ENCODE results near the gene TLCD3A.
A peak's percentile ranks its signal among the peaks of the same experiment; 100 is the strongest.

Gene TLCD3A
- 0.67 to 6.8 (median 3.6) reads per million in 9 experiments for total RNA-seq

- no peaks in the 10 kb centered on the region for H3K9me3 Mint-ChIP-seq
Measured at GRCh38 chr17:732067-732901, at the start of gene TLCD3A. TSS of gene TLCD3A (plus strand) at chr17:732596. CDS start at chr17:732648, 52 bp downstream.

GRCh38 chr17:683040-683439 is 49.4 kb upstream of the TLCD3A start:
- ATAC-seq (replicated peaks), result no peak
- H3K4me1 Mint-ChIP-seq (ENCODE audit: low read depth in 2 of 2), result peaks cover 11 to 22% of the 10 kb centered on the region in 2 donors
- no peaks in the 10 kb centered on the region for H3K27me3 Mint-ChIP-seq
- H3K4me3 Mint-ChIP-seq, result no peak overlapping the region
- H3K27ac Mint-ChIP-seq, result peak overlapping the region; percentile 64 to 70
- DNase-seq, result no peak
- H3K9me3 Mint-ChIP-seq, result no peaks in the 10 kb centered on the region
- H3K36me3 Mint-ChIP-seq (ENCODE audit: insufficient read depth), result peaks cover 28% of the 10 kb centered on the region

More at GRCh38 chr17:732067-732901, at the start of gene TLCD3A:
- Mint-ChIP-seq H3K36me3 (ENCODE audit: insufficient read depth) (peaks cover 4% of the 10 kb centered on the region), H3K4me3 (peak within 1 kb of the TSS; percentile 82 to 88), H3K27ac (peak within 1 kb of the TSS; percentile 32 to 54), H3K27me3 (no peaks in the 10 kb centered on the region), H3K4me1 (ENCODE audit: low read depth in 2 of 2) (peaks cover 12 to 16% of the 10 kb centered on the region in 2 donors)
- DNase-seq (peak; percentile 23 to 47 (median 41)), ATAC-seq (replicated peaks) (peak; percentile 81)

GRCh38 chr17:683499-684254 is 48.7 kb upstream of the TLCD3A start:
- Mint-ChIP-seq H3K4me1 (ENCODE audit: low read depth in 2 of 2) (peaks cover 11 to 26% of the 10 kb centered on the region in 2 donors), H3K36me3 (ENCODE audit: insufficient read depth) (peaks cover 28% of the 10 kb centered on the region), H3K27me3 (no peaks in the 10 kb centered on the region), H3K27ac (peak overlapping the region; percentile 11 to 64), H3K9me3 (no peaks in the 10 kb centered on the region), H3K4me3 (no peak overlapping the region)
- ATAC-seq (replicated peaks), result no peak
- DNase-seq, result no peak

- Mint-ChIP-seq H3K9me3 (no peaks in the 10 kb centered on the region), H3K4me3 (no peak overlapping the region), H3K27ac (no peak overlapping the region), H3K27me3 (no peaks in the 10 kb centered on the region), H3K36me3 (ENCODE audit: insufficient read depth) (peaks cover 33% of the 10 kb centered on the region), H3K4me1 (ENCODE audit: low read depth in 2 of 2) (peaks cover 11 to 25% of the 10 kb centered on the region in 2 donors)
- DNase-seq (no peak), ATAC-seq (replicated peaks) (no peak)
Measured at GRCh38 chr17:685006-685405, 47.4 kb upstream of the TLCD3A start.

DNA sequence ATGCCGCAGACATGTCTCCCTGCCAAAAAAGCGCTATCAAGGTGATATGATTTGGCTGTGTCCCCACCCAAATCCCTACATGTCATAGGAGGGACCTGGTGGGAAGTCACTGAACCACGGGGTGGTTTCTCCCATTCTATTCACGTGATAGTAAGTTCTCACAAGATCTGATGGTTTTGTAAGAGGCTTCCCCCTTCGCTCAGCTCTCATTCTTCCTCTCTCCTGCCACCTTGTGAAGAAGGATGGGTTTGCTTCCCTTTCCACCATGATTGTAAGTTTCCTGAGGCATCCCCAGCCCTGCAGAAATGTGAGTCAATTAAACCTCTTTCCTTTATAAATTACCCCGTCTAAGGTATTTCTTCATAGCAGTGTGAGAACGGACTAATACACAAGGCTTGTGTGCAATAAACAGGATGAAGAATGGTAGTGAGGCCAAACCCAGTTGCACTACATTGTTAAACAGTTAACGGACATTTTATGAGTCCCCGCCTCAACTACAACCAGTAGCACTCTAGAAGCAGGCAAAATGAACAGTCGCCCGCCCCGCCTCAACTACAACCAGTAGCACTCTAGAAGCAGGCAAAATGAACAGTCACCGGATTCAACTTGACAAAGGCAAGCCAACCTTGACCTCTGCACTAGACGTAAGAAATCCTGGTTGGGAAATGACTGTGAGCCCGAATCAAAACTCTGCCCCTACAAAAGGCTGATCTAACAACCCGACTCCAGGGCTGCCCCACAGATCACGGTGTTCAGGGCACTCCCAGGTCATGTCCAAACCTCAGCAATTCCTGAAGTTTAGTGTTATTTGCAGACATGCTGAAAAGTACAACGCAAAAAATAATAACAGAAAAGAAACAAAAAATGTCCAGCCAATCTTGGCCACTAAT is 44.1 kb upstream of the TLCD3A start:
- Mint-ChIP-seq H3K27me3 (no peaks in the 10 kb centered on the region), H3K27ac (no peak overlapping the region), H3K4me1 (ENCODE audit: low read depth in 2 of 2) (peaks cover 0 to 15% of the 10 kb centered on the region in 2 donors), H3K9me3 (no peaks in the 10 kb centered on the region), H3K4me3 (no peak overlapping the region), H3K36me3 (ENCODE audit: insufficient read depth) (peaks cover 42% of the 10 kb centered on the region)
- DNase-seq (no peak), ATAC-seq (replicated peaks) (no peak)

GRCh38 chr17:689556-690275 is 42.7 kb upstream of the TLCD3A start:
- H3K27me3 Mint-ChIP-seq, result no peaks in the 10 kb centered on the region
- peak overlapping the region; percentile 34 to 41 for H3K27ac Mint-ChIP-seq
- no peak for DNase-seq
- H3K9me3 Mint-ChIP-seq, result no peaks in the 10 kb centered on the region
- no peak for ATAC-seq (replicated peaks)
- H3K36me3 Mint-ChIP-seq (ENCODE audit: insufficient read depth), result peaks cover 50% of the 10 kb centered on the region
- no peak overlapping the region for H3K4me3 Mint-ChIP-seq
- H3K4me1 Mint-ChIP-seq (ENCODE audit: low read depth in 2 of 2), result peaks cover 0 to 10% of the 10 kb centered on the region in 2 donors

GRCh38 chr17:690361-690760 is 42.0 kb upstream of the TLCD3A start:
- no peak overlapping the region for H3K27ac Mint-ChIP-seq
- no peak overlapping the region for H3K4me3 Mint-ChIP-seq
- no peak for ATAC-seq (replicated peaks)
- peaks cover 0 to 10% of the 10 kb centered on the region in 2 donors for H3K4me1 Mint-ChIP-seq (ENCODE audit: low read depth in 2 of 2)
- H3K36me3 Mint-ChIP-seq (ENCODE audit: insufficient read depth), result peaks cover 53% of the 10 kb centered on the region
- no peak for DNase-seq
- no peaks in the 10 kb centered on the region for H3K9me3 Mint-ChIP-seq
- H3K27me3 Mint-ChIP-seq, result no peaks in the 10 kb centered on the region

- no peak for DNase-seq
- Mint-ChIP-seq H3K4me3 (no peak overlapping the region), H3K27me3 (no peaks in the 10 kb centered on the region), H3K4me1 (ENCODE audit: low read depth in 2 of 2) (peaks cover 0 to 10% of the 10 kb centered on the region in 2 donors), H3K36me3 (ENCODE audit: insufficient read depth) (peaks cover 53% of the 10 kb centered on the region), H3K27ac (no peak overlapping the region), H3K9me3 (no peaks in the 10 kb centered on the region)
- no peak for ATAC-seq (replicated peaks)
Measured at GRCh38 chr17:691423-691822, 41.0 kb upstream of the TLCD3A start.

DNA sequence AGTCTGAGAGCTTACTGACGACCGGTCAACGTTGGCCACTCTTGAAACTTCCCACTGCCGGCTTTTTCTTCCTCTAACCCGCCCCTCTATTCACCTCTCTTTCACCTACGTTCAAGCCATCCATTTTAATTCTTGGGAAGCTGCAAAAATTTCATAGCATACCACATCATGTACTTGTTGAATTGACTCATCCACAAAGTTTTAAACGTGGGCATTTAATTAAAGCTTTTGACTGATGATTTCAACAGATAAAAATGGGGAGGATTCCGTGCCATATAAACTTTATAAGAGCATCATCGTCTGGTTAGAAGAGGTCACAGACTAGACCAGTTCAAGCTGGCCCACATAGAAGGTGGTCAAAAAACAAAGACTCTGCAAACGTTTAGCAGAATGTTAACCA is 40.3 kb upstream of the TLCD3A start:
- Mint-ChIP-seq H3K27ac (no peak overlapping the region), H3K4me1 (ENCODE audit: low read depth in 2 of 2) (peaks cover 0 to 10% of the 10 kb centered on the region in 2 donors), H3K4me3 (no peak overlapping the region), H3K36me3 (ENCODE audit: insufficient read depth) (peaks cover 55% of the 10 kb centered on the region), H3K27me3 (no peaks in the 10 kb centered on the region), H3K9me3 (no peaks in the 10 kb centered on the region)
- no peak for ATAC-seq (replicated peaks)
- DNase-seq, result no peak

- H3K27ac Mint-ChIP-seq, result no peak overlapping the region
- peaks cover 0 to 6% of the 10 kb centered on the region in 2 donors for H3K4me1 Mint-ChIP-seq (ENCODE audit: low read depth in 2 of 2)
- no peak for DNase-seq
- H3K36me3 Mint-ChIP-seq (ENCODE audit: insufficient read depth), result peaks cover 65% of the 10 kb centered on the region
- no peak overlapping the region for H3K4me3 Mint-ChIP-seq
- H3K27me3 Mint-ChIP-seq, result no peaks in the 10 kb centered on the region
- no peaks in the 10 kb centered on the region for H3K9me3 Mint-ChIP-seq
- no peak for ATAC-seq (replicated peaks)
Measured at GRCh38 chr17:693791-694638, 38.4 kb upstream of the TLCD3A start.

GRCh38 chr17:696369-696768 is 36.0 kb upstream of the TLCD3A start:
- no peaks in the 10 kb centered on the region for H3K27me3 Mint-ChIP-seq
- H3K9me3 Mint-ChIP-seq, result no peaks in the 10 kb centered on the region
- ATAC-seq (replicated peaks) (no peak), DNase-seq (no peak)
- no peaks in the 10 kb centered on the region for H3K4me1 Mint-ChIP-seq (ENCODE audit: low read depth in 2 of 2)
- H3K27ac Mint-ChIP-seq, result no peak overlapping the region
- H3K36me3 Mint-ChIP-seq (ENCODE audit: insufficient read depth), result peaks cover 50% of the 10 kb centered on the region
- H3K4me3 Mint-ChIP-seq, result no peak overlapping the region

DNA sequence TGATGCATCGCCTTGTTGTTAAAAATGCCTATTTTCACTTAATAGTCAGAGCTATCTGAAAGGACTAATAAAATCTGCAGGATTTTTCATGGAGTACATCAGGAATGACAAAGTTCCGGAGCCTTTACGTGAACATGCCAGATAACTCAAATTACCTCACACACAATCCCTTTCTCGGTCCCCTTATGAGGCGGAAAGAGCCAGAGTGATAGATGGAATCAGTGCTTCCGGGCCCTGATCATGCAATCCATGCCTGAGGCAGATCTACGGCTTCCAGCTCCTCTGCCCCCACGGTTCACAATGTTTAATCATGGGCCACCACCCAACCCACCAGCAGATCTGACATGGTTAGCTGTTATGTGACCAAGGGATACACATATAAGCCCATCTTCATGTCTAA is 34.7 kb upstream of the TLCD3A start:
- ATAC-seq (replicated peaks) (no peak), DNase-seq (no peak)
- Mint-ChIP-seq H3K36me3 (ENCODE audit: insufficient read depth) (peaks cover 47% of the 10 kb centered on the region), H3K9me3 (no peaks in the 10 kb centered on the region), H3K4me3 (no peak overlapping the region), H3K27ac (peak overlapping the region in 1 of 2 donors; percentile 17), H3K4me1 (ENCODE audit: low read depth in 2 of 2) (no peaks in the 10 kb centered on the region), H3K27me3 (no peaks in the 10 kb centered on the region)
